HG02852 (cell line): Measurements from ENCODE around the gene GRSF1.
A peak's percentile ranks its signal among the peaks of the same experiment; 100 is the strongest.
"Not testable (repeated sequence)": the region's sequence is repeated elsewhere in the genome, so short reads cannot be mapped to it uniquely, and the experiment has no call there.

ENCODE experiments used
- ATAC-seq: cut with Tn5 transposase; IDR thresholded peaks from one replicate; pipeline ENCODE4 v1.9.1; 2021; ENCODE audit warnings: mild to moderate bottlenecking, moderate library complexity; ENCODE audit not compliant: unreplicated experiment

Gene GRSF1

GRCh38 chr4:70839589-70840093, at the start of gene GRSF1:
Gene GRSF1, minus strand, starts transcription at chr4:70839890. Its CDS starts 63 bp downstream, at chr4:70839827.
- peak; percentile 62 for ATAC-seq

GRCh38 chr4:70885174-70885573, 45.5 kb upstream of the GRSF1 start:
- no peak for ATAC-seq

GRCh38 chr4:70880739-70881138, 41.0 kb upstream of the GRSF1 start:
- ATAC-seq, result no peak

GRCh38 chr4:70877556-70877955, 37.9 kb upstream of the GRSF1 start:
- ATAC-seq, result no peak

GRCh38 chr4:70874268-70875156, 34.8 kb upstream of the GRSF1 start:
- peak; percentile 84 for ATAC-seq

GRCh38 chr4:70873216-70873615, 33.5 kb upstream of the GRSF1 start:
- no peak for ATAC-seq

GRCh38 chr4:70868778-70869177, 29.1 kb upstream of the GRSF1 start:
- ATAC-seq, result no peak

- peak; percentile 88 for ATAC-seq
Measured at GRCh38 chr4:70863099-70863790, 23.6 kb upstream of the GRSF1 start.

GRCh38 chr4:70859066-70859465, 19.4 kb upstream of the GRSF1 start:
- no peak for ATAC-seq

GRCh38 chr4:70858454-70858853, 18.8 kb upstream of the GRSF1 start:
- no peak for ATAC-seq

- ATAC-seq, result no peak
Measured at GRCh38 chr4:70855464-70855863, 15.8 kb upstream of the GRSF1 start.

GRCh38 chr4:70849291-70849690, 9.6 kb upstream of the GRSF1 start:
- no peak for ATAC-seq

- ATAC-seq, result peak; percentile 25
Measured at GRCh38 chr4:70844180-70844579, 4.5 kb upstream of the GRSF1 start.

- ATAC-seq, result no peak
Measured at GRCh38 chr4:70842761-70843435, 3.2 kb upstream of the GRSF1 start.

- ATAC-seq, result no peak
Measured at GRCh38 chr4:70841951-70842350, 2.3 kb upstream of the GRSF1 start.

GRCh38 chr4:70841211-70841610, 1.5 kb upstream of the GRSF1 start:
- no peak for ATAC-seq

GRCh38 chr4:70840631-70841030, 941 bp upstream of the GRSF1 start:
- not testable (repeated sequence) for ATAC-seq

- ATAC-seq, result not testable (repeated sequence)
Measured at GRCh38 chr4:70840137-70840536, 447 bp upstream of the GRSF1 start.

- ATAC-seq, result peak; percentile 63
Measured at GRCh38 chr4:70838666-70839588, 763 bp downstream of the GRSF1 start.

- no peak for ATAC-seq
Measured at GRCh38 chr4:70838204-70838603, 1.5 kb downstream of the GRSF1 start.
